CD4-positive, alpha-beta T cell (primary cell): ENCODE measurements around the gene KRTAP2-3. TPM values are rescaled to one million over a fixed set of nuclear protein-coding genes. Genes with fewer than 3 reads are reported as not detected.
"Not testable (repeated sequence)": the region's sequence is repeated elsewhere in the genome, so short reads cannot be mapped to it uniquely, and the experiment has no call there.

ENCODE experiments used
- ATAC-seq: fragments of 200-7000 bp; cut with Tn5 transposase; one replicate; pipeline ENCODE4 v1.10.0; 2022; ENCODE audit warnings: mild to moderate bottlenecking; ENCODE audit not compliant: poor library complexity
- CTCF ChIA-PET: fragments of 350-600 bp; sonication (Branson Sonifier 250); formaldehyde crosslinking; loops from one replicate; lab custom pipeline; 2021; ENCODE audit warnings: antibody characterized with exemption, inconsistent platforms; lab: Charles Lee
- POLR2A ChIA-PET: fragments of 350-600 bp; sonication (Branson Sonifier 250); formaldehyde crosslinking; loops from one replicate; lab custom pipeline; 2021; ENCODE audit warnings: antibody characterized with exemption, inconsistent platforms; lab: Charles Lee
- DNase-seq, 14 experiments: peaks; one replicate each; pipeline ENCODE4 v3.0.0-alpha.2; 2013 to 2020; ENCODE audit warnings: mixed read lengths in 2 of 14
- H3K27ac ChIP-seq, 2 donors: one replicate each; pipeline versions ENCODE4 v1.5.1 to v1.7.0; 2013; ENCODE audit warnings: low read length in 2 of 2, low read depth in 1 of 2, mild to moderate bottlenecking in 1 of 2
- H3K27me3 ChIP-seq, 2 experiments: 1 replicate in 1 of 2; 2 replicates in 1 of 2; pipeline versions ENCODE4 v1.6.1 to v1.7.0; 2013; ENCODE audit warnings: low read length in 2 of 2, control low read depth in 1 of 2, mild to moderate bottlenecking in 1 of 2, moderate library complexity in 1 of 2; ENCODE audit not compliant: insufficient read depth in 2 of 2, control insufficient read depth in 1 of 2
- H3K36me3 ChIP-seq: one replicate; pipeline ENCODE4 v1.6.1; 2013; ENCODE audit warnings: low read length, control low read depth; ENCODE audit not compliant: insufficient read depth
- H3K4me1 ChIP-seq: one replicate; pipeline ENCODE4 v1.6.1; 2013; ENCODE audit warnings: low read length, control low read depth; ENCODE audit not compliant: insufficient read depth
- H3K4me3 ChIP-seq: one replicate; pipeline ENCODE4 v1.5.1; 2013; ENCODE audit warnings: mild to moderate bottlenecking, low read length, moderate library complexity
- H3K9me3 ChIP-seq, 2 experiments: 1 replicate in 1 of 2; 2 replicates in 1 of 2; pipeline versions ENCODE4 v1.6.1 to v1.7.0; 2013; ENCODE audit warnings: low read length in 2 of 2, mild to moderate bottlenecking in 2 of 2, control low read depth in 1 of 2, moderate library complexity in 1 of 2; ENCODE audit not compliant: control insufficient read depth in 1 of 2, insufficient read depth in 1 of 2
- H3K27ac Mint-ChIP-seq: one replicate; pipeline ENCODE4 v1.8.0; 2020; ENCODE audit warnings: mixed read lengths
- H3K27me3 Mint-ChIP-seq: one replicate; pipeline ENCODE4 v1.8.0; 2021; ENCODE audit warnings: mixed read lengths
- H3K36me3 Mint-ChIP-seq: one replicate; pipeline ENCODE4 v1.8.0; 2021; ENCODE audit warnings: low read depth, mixed read lengths
- H3K4me1 Mint-ChIP-seq: one replicate; pipeline ENCODE4 v1.8.0; 2021; ENCODE audit warnings: low read depth, mixed read lengths
- H3K4me3 Mint-ChIP-seq: one replicate; pipeline ENCODE4 v1.8.0; 2020; ENCODE audit warnings: mild to moderate bottlenecking, mixed read lengths
- H3K9me3 Mint-ChIP-seq: one replicate; pipeline ENCODE4 v1.8.0; 2020; ENCODE audit warnings: mixed read lengths
- CTCF ChIP-seq: fragments of 200-600 bp; IDR thresholded peaks from one replicate; pipeline ENCODE4 v1.8.0; 2022; ENCODE audit warnings: antibody characterized with exemption, mild to moderate bottlenecking
- intact Hi-C, 2 experiments: fragments of 100-400 bp; cut with DNase I in 1 of 2; cut with micrococcal nuclease in 1 of 2; formaldehyde crosslinking; loops; one replicate each; pipeline versions ENCODE4 v1.15.1 to v1.9.0; 2023 to 2025; cut with DNase I, micrococcal nuclease
- total RNA-seq, 174 experiments: library from RNA in 2 of 174; stranded (reverse) in 2 of 174; gene quantifications; one replicate each; pipeline ENCODE4 v1.2.3 and lab custom pipeline; 2021 to 2026

KRTAP2-3 gene
- total RNA-seq, 2 experiments from 2014 or later, result not detected

DNA sequence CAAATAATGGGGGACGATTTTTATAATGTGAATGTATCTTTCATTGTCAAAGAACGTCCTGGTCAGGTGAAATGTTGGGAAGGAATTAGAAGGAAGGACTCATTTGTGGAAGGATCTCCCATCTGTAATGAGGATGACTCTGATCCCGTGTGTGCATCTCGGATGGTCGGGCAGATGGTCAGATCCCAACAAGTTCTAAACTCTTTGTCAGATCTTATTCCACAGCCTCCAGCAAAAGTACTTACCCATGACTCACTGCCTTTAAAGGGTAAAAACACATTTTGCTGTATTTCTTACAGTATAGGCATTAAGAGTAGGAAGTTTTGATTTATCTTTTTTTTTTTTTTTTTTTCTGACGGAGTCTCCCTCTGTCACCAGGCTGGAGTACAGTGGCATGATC, 38.6 kb upstream of the KRTAP2-3 start:
- H3K4me3 ChIP-seq, result no peak overlapping the region
- ChIA-PET CTCF (no interaction called here), POLR2A (no interaction called here)
- H3K36me3 ChIP-seq, result no peaks in the 10 kb centered on the region
- no peaks in the 10 kb centered on the region for H3K9me3 ChIP-seq
- TF ChIP-seq CTCF, result no peak
- H3K36me3 Mint-ChIP-seq, result no peaks in the 10 kb centered on the region
- H3K27me3 ChIP-seq, result peaks cover 0 to 2% of the 10 kb centered on the region in 2 experiments
- peaks cover 17% of the 10 kb centered on the region for H3K4me1 Mint-ChIP-seq
- peaks cover 10% of the 10 kb centered on the region for H3K27me3 Mint-ChIP-seq
- H3K4me1 ChIP-seq, result peaks cover 3% of the 10 kb centered on the region
- no peak for DNase-seq
- no peak for ATAC-seq
- H3K9me3 Mint-ChIP-seq, result no peaks in the 10 kb centered on the region
- H3K27ac Mint-ChIP-seq, result no peak overlapping the region
- intact Hi-C loops, result loop anchor here in 1 of 2 experiments (5.0 kb wide), 1 partner anchor 39 kb away; no protein-coding TSS in a partner anchor
- H3K4me3 Mint-ChIP-seq, result no peak overlapping the region
- no peak overlapping the region for H3K27ac ChIP-seq

GRCh38 chr17:41098042-41098441, 38.1 kb upstream of the KRTAP2-3 start, which contains the start of gene KRTAP4-8:
Gene KRTAP4-8 (minus strand): TSS chr17:41098142. CDS start chr17:41098084, 58 bp downstream.
- intact Hi-C loops, result loop anchor here in 1 of 2 experiments (5.0 kb wide), 1 partner anchor 39 kb away; no protein-coding TSS in a partner anchor
- Mint-ChIP-seq H3K4me1 (peaks cover 17% of the 10 kb centered on the region), H3K36me3 (no peaks in the 10 kb centered on the region), H3K9me3 (no peaks in the 10 kb centered on the region), H3K4me3 (no peak within 1 kb of the TSS), H3K27ac (no peak within 1 kb of the TSS), H3K27me3 (peaks cover 10% of the 10 kb centered on the region)
- TF ChIP-seq CTCF, result no peak
- Histone ChIP-seq H3K27me3 (peaks cover 0 to 2% of the 10 kb centered on the region in 2 experiments), H3K4me3 (no peak within 1 kb of the TSS), H3K4me1 (peaks cover 3% of the 10 kb centered on the region), H3K27ac (no peak within 1 kb of the TSS), H3K36me3 (no peaks in the 10 kb centered on the region), H3K9me3 (no peaks in the 10 kb centered on the region)
- DNase-seq (no peak), ATAC-seq (no peak)
- ChIA-PET POLR2A (no interaction called here), CTCF (no interaction called here)

DNA sequence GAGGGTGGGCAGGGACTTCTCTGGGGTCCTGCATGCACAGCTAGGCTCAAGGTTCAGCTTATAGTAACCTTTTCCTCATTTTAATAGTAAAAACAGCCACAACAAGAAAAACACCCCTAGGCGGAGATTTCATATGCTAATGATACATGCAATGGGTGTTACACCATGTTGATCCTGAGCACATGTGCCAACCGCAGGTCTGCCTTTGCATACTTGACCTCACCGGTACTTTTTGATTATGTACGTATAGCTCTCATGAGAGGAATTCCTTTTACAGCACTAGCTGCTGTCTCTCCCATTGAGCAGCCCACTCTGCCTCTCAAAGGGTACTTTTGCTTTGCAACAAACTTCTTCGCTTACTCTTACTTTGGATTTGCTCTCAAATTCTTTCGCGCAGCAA, 36.1 kb upstream of the KRTAP2-3 start:
- peaks cover 10% of the 10 kb centered on the region for H3K27me3 Mint-ChIP-seq

GRCh38 chr17:41088760-41089352, 28.9 kb upstream of the KRTAP2-3 start:
- intact Hi-C loops, H3K9me3 Mint-ChIP-seq, CTCF ChIA-PET, H3K27me3 ChIP-seq, H3K27ac ChIP-seq, H3K9me3 ChIP-seq, H3K27ac Mint-ChIP-seq, H3K4me1 ChIP-seq, POLR2A ChIA-PET, ATAC-seq, H3K4me3 Mint-ChIP-seq, DNase-seq, H3K4me3 ChIP-seq, H3K4me1 Mint-ChIP-seq, H3K36me3 ChIP-seq, H3K36me3 Mint-ChIP-seq: not testable (repeated sequence)
- H3K27me3 Mint-ChIP-seq, result peaks cover 11% of the 10 kb centered on the region

More for the DNA sequence above, 36.1 kb upstream of the KRTAP2-3 start:
- ChIA-PET CTCF (no interaction called here), POLR2A (no interaction called here)
- no peaks in the 10 kb centered on the region for H3K36me3 Mint-ChIP-seq
- H3K9me3 Mint-ChIP-seq, result no peaks in the 10 kb centered on the region
- no peaks in the 10 kb centered on the region for H3K36me3 ChIP-seq
- peaks cover 15% of the 10 kb centered on the region for H3K4me1 Mint-ChIP-seq
- H3K27ac ChIP-seq, result no peak overlapping the region
- H3K27me3 ChIP-seq, result peaks cover 0 to 2% of the 10 kb centered on the region in 2 experiments
- no peaks in the 10 kb centered on the region for H3K9me3 ChIP-seq
- H3K27ac Mint-ChIP-seq, result no peak overlapping the region
- intact Hi-C loops, result loop anchor here in 1 of 2 experiments (5.0 kb wide), 1 partner anchor 41 kb away; no protein-coding TSS in a partner anchor
- H3K4me3 Mint-ChIP-seq, result no peak overlapping the region
- no peak overlapping the region for H3K4me3 ChIP-seq
- DNase-seq (no peak), ATAC-seq (no peak)
- peaks cover 3% of the 10 kb centered on the region for H3K4me1 ChIP-seq
- TF ChIP-seq CTCF, result no peak

GRCh38 chr17:41084100-41084856, 24.4 kb upstream of the KRTAP2-3 start, which contains the start of gene KRTAP4-7:
Gene KRTAP4-7 (plus strand): TSS chr17:41084150. CDS start chr17:41084207, 57 bp downstream.
- DNase-seq, H3K9me3 ChIP-seq, POLR2A ChIA-PET, H3K36me3 ChIP-seq, H3K4me1 ChIP-seq, H3K4me3 ChIP-seq, H3K4me3 Mint-ChIP-seq, H3K27ac ChIP-seq, H3K27ac Mint-ChIP-seq, intact Hi-C loops, ATAC-seq, H3K4me1 Mint-ChIP-seq, H3K27me3 ChIP-seq, H3K36me3 Mint-ChIP-seq, H3K9me3 Mint-ChIP-seq: not testable (repeated sequence)
- H3K27me3 Mint-ChIP-seq, result peaks cover 13% of the 10 kb centered on the region
- CTCF ChIA-PET, result interaction anchor here (0.6 kb wide), 1 partner anchor 564 kb away, joined by 4 read pairs; no protein-coding TSS in a partner anchor
